Fibroblast of skin of left quadriceps (primary cell): ENCODE measurements around the gene PHOSPHO2.
A peak's percentile ranks its signal among the peaks of the same experiment; 100 is the strongest.
"Not testable (repeated sequence)": the region's sequence is repeated elsewhere in the genome, so short reads cannot be mapped to it uniquely, and the experiment has no call there.

Experiments
- DNase-seq, 2 experiments: peaks; one replicate each; pipeline ENCODE4 v3.0.0-alpha.2; 2013; ENCODE audit warnings: low read depth in 2 of 2

The PHOSPHO2 gene

GRCh38 chr2:169684135-169684565, 10.1 kb upstream of the PHOSPHO2 start:
- DNase-seq: no peak

GRCh38 chr2:169684712-169685111, 9.6 kb upstream of the PHOSPHO2 start:
- not testable (repeated sequence) for DNase-seq

- DNase-seq: not testable (repeated sequence)
These were observed 7.4 kb upstream of the PHOSPHO2 start for GRCh38 chr2:169686825-169687224.

- DNase-seq: not testable (repeated sequence)
These were observed 6.3 kb upstream of the PHOSPHO2 start for GRCh38 chr2:169687943-169688342.

- no peak for DNase-seq
These were observed 3.3 kb upstream of the PHOSPHO2 start for GRCh38 chr2:169690958-169691357.

- no peak for DNase-seq
These were observed 1.6 kb upstream of the PHOSPHO2 start for GRCh38 chr2:169692718-169693117.

GRCh38 chr2:169693360-169693759, 909 bp upstream of the PHOSPHO2 start:
- DNase-seq: no peak

- DNase-seq: no peak
These were observed 608 bp downstream of the PHOSPHO2 start for GRCh38 chr2:169694894-169695260.

- DNase-seq: no peak
These were observed 2.1 kb downstream of the PHOSPHO2 start for GRCh38 chr2:169696381-169696780.

- not testable (repeated sequence) for DNase-seq
These were observed 4.9 kb downstream of the PHOSPHO2 start for GRCh38 chr2:169699173-169699572.

GRCh38 chr2:169702996-169703395, 8.7 kb downstream of the PHOSPHO2 start:
- DNase-seq: no peak

- no peak for DNase-seq
These were observed 10.0 kb downstream of the PHOSPHO2 start for GRCh38 chr2:169704160-169704708.

- DNase-seq: peak; percentile 76 to 81
These were observed 11.7 kb downstream of the PHOSPHO2 start for GRCh38 chr2:169705927-169706326.

- no peak for DNase-seq
These were observed 13.4 kb downstream of the PHOSPHO2 start for GRCh38 chr2:169707626-169708025.

- DNase-seq: no peak
These were observed 15.1 kb downstream of the PHOSPHO2 start for GRCh38 chr2:169709331-169709730.

GRCh38 chr2:169709981-169710380, 15.7 kb downstream of the PHOSPHO2 start:
- DNase-seq: no peak

- DNase-seq: no peak
These were observed 17.7 kb downstream of the PHOSPHO2 start for GRCh38 chr2:169711751-169712509.

GRCh38 chr2:169712791-169713227, 18.5 kb downstream of the PHOSPHO2 start:
- no peak for DNase-seq

GRCh38 chr2:169713331-169713730, 19.1 kb downstream of the PHOSPHO2 start:
- DNase-seq: no peak

GRCh38 chr2:169714699-169715098, 20.4 kb downstream of the PHOSPHO2 start:
- DNase-seq: no peak

- no peak for DNase-seq
These were observed 21.3 kb downstream of the PHOSPHO2 start for GRCh38 chr2:169715379-169716237.

- DNase-seq: peak; percentile 72 to 75
These were observed 22.1 kb downstream of the PHOSPHO2 start for GRCh38 chr2:169716238-169716886.
